GM10266 (cell line): ENCODE results near the gene SPTBN4.
A peak's percentile ranks its signal among the peaks of the same experiment; 100 is the strongest.

Source experiments
- DNase-seq: peaks from one replicate; pipeline ENCODE4 v3.0.0; 2012; ENCODE audit errors: extremely low spot score
- TF ChIP-seq, protein P1 (sequence below): IDR thresholded peaks from 2 replicates; pipeline ENCODE4 v1.5.1; 2012; ENCODE audit warnings: mild to moderate bottlenecking, low read depth; ENCODE audit not compliant: control insufficient read depth, insufficient read depth; ENCODE audit errors: missing control alignments

SPTBN4 gene

GRCh38 chr19:40600570-40601133 is 133.9 kb downstream of the SPTBN4 start:
- TF ChIP-seq, protein P1, sequence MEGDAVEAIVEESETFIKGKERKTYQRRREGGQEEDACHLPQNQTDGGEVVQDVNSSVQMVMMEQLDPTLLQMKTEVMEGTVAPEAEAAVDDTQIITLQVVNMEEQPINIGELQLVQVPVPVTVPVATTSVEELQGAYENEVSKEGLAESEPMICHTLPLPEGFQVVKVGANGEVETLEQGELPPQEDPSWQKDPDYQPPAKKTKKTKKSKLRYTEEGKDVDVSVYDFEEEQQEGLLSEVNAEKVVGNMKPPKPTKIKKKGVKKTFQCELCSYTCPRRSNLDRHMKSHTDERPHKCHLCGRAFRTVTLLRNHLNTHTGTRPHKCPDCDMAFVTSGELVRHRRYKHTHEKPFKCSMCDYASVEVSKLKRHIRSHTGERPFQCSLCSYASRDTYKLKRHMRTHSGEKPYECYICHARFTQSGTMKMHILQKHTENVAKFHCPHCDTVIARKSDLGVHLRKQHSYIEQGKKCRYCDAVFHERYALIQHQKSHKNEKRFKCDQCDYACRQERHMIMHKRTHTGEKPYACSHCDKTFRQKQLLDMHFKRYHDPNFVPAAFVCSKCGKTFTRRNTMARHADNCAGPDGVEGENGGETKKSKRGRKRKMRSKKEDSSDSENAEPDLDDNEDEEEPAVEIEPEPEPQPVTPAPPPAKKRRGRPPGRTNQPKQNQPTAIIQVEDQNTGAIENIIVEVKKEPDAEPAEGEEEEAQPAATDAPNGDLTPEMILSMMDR, result no peak
- no peak for DNase-seq

DNA sequence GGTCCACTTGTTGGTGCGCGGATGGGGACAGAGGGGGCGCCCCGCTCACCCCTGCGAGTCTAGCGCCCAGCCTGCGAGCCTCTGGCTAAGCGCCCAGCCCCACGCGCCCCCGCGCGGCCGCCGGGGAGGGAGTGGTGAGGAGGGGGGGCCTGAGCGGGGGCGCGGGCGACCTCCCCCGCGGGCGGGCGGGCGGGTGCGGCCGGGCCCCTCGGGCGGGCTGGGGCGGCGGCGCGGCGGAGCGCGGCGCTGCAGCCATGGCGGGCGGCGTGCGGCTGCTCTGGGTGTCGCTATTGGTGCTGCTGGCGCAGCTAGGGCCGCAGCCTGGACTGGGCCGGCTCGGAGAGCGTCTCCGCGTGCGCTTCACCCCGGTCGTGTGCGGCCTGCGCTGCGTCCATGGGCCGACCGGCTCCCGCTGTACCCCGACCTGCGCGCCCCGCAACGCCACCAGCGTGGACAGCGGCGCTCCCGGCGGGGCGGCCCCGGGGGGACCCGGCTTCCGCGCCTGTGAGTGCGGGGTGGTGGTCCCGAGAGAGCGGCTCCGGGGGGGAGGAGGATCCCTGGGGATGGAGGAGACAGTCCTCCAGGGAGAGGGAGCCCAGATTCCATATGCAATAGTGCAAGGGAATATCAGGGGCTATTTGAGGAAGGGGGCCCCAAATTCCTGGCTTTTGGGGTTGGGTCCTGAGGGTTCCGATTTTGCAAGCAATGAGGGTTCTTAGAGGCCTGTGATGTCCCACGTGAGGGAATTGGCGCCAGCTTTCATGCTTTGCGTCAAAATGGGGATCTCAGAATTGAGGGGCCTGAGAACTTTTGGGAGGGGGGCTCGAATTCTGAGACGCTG is 134.6 kb downstream of the SPTBN4 start, which contains the start of gene LTBP4:
TSS of gene LTBP4 (plus strand) at position 236 of the 841 bp plus-strand sequence. CDS start at position 255, 19 bp downstream.
- peak; percentile 53 for DNase-seq
- TF ChIP-seq, protein P1, result peak; percentile 48

- no peak for DNase-seq
- TF ChIP-seq, protein P1, result no peak
Measured at GRCh38 chr19:40603071-40603388, 136.2 kb downstream of the SPTBN4 start.

DNA sequence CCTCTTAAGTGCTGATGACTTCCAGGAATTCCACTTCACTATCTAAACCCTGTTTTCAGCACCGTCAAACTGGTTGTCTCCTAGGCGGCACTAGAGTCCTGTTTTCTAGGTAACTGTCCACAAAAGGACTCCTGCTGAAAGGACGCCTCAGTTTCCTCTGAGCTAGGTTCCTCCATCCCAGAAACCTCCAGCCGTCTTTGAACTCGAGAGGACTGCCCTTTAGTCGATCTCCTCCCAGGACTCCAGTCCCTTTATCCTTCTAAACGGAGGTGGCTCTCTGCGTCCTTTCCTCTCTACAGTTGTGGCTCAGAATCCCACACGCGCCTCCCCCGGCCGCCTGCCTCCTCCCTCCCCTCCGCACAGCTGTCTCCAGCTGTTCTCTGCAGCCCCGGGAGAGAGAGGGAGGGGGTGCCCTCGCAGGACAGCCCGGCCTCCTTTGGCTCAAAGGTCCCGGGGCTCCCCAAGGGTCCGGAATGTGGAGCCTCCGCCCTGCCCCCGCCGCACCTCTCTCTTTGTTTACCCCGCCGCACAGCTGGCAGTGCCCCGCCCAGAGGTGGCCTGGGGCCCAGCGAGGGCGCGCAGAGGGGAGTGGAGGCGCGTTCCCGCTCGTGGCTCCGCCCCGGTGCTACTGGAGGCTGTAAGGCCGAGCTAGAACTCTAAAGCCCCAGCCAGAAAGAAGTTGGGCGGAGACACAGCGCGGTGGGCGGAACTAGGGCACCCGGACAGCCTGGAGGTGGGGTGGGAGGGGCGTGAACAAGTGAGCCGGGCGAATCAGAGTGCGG is 136.8 kb downstream of the SPTBN4 start:
- TF ChIP-seq, protein P1, result no peak
- DNase-seq, result peak; percentile 95

GRCh38 chr19:40604171-40604646 is 137.4 kb downstream of the SPTBN4 start:
- DNase-seq, result no peak
- TF ChIP-seq, protein P1, result no peak

- TF ChIP-seq, protein P1, result no peak
Measured at GRCh38 chr19:40604647-40605215, 137.9 kb downstream of the SPTBN4 start.

More at GRCh38 chr19:40604647-40605215, 137.9 kb downstream of the SPTBN4 start:
- no peak for DNase-seq
